ENCODE measurements around the gene HLA-DRB5. TPM values are rescaled to one million over a fixed set of nuclear protein-coding genes. Genes with fewer than 3 reads are reported as not detected.
A peak's percentile ranks its signal among the peaks of the same experiment; 100 is the strongest.
"Not testable (repeated sequence)": the region's sequence is repeated elsewhere in the genome, so short reads cannot be mapped to it uniquely, and the experiment has no call there.

Gene HLA-DRB5
- total RNA-seq: 10 to 100 TPM; 15.9 to 53.6 TPM

GRCh38 chr6:32529697-32530430, at the start of gene HLA-DRB5:
Gene HLA-DRB5, minus strand, starts transcription at chr6:32530287. Its CDS starts 63 bp downstream, at chr6:32530224.
- H3K36me3 Mint-ChIP-seq: no peaks in the 10 kb centered on the region
- ATAC-seq (peak; percentile 65 to 87), DNase-seq (ENCODE audit: low spot score) (no peak)
- peaks cover 9 to 18% of the 10 kb centered on the region in 2 donors for H3K4me1 Mint-ChIP-seq (ENCODE audit: low read depth in 2 of 2)
- peak within 1 kb of the TSS; percentile 87 for H3K4me3 Mint-ChIP-seq
- H3K27me3 Mint-ChIP-seq: peaks cover 0 to 6% of the 10 kb centered on the region in 2 donors
- peak within 1 kb of the TSS in 1 of 2 donors; percentile 86 for H3K27ac Mint-ChIP-seq
- H3K9me3 Mint-ChIP-seq: no peaks in the 10 kb centered on the region

GRCh38 chr6:32578962-32579361, 48.9 kb upstream of the HLA-DRB5 start:
- no peak for ATAC-seq
- H3K4me3 Mint-ChIP-seq: peak overlapping the region; percentile 36
- no peaks in the 10 kb centered on the region for H3K27me3 Mint-ChIP-seq
- no peaks in the 10 kb centered on the region for H3K9me3 Mint-ChIP-seq
- peaks cover 0 to 16% of the 10 kb centered on the region in 2 donors for H3K4me1 Mint-ChIP-seq (ENCODE audit: low read depth in 2 of 2)
- DNase-seq (ENCODE audit: low spot score): no peak
- no peak overlapping the region for H3K27ac Mint-ChIP-seq
- peaks cover 19% of the 10 kb centered on the region for H3K36me3 Mint-ChIP-seq

GRCh38 chr6:32577493-32577892, 47.4 kb upstream of the HLA-DRB5 start:
- not testable (repeated sequence) for H3K27me3 Mint-ChIP-seq; H3K9me3 Mint-ChIP-seq; DNase-seq (ENCODE audit: low spot score); H3K4me3 Mint-ChIP-seq; ATAC-seq; H3K27ac Mint-ChIP-seq
- H3K36me3 Mint-ChIP-seq: peaks cover 19% of the 10 kb centered on the region
- H3K4me1 Mint-ChIP-seq (ENCODE audit: low read depth in 2 of 2): peaks cover 0 to 10% of the 10 kb centered on the region in 2 donors

GRCh38 chr6:32576250-32576649, 46.2 kb upstream of the HLA-DRB5 start:
- Mint-ChIP-seq H3K27ac (no peak overlapping the region), H3K27me3 (no peaks in the 10 kb centered on the region), H3K9me3 (no peaks in the 10 kb centered on the region), H3K36me3 (peaks cover 7% of the 10 kb centered on the region), H3K4me3 (no peak overlapping the region), H3K4me1 (ENCODE audit: low read depth in 2 of 2) (peaks cover 0 to 10% of the 10 kb centered on the region in 2 donors)
- ATAC-seq: no peak
- no peak for DNase-seq (ENCODE audit: low spot score)

GRCh38 chr6:32570363-32570905, 40.3 kb upstream of the HLA-DRB5 start:
- Mint-ChIP-seq H3K27me3 (peaks cover 0 to 4% of the 10 kb centered on the region in 2 donors), H3K27ac (no peak overlapping the region), H3K4me1 (ENCODE audit: low read depth in 2 of 2) (peaks cover 6 to 14% of the 10 kb centered on the region in 2 donors), H3K36me3 (no peaks in the 10 kb centered on the region), H3K4me3 (no peak overlapping the region), H3K9me3 (no peaks in the 10 kb centered on the region)
- DNase-seq (ENCODE audit: low spot score) (no peak), ATAC-seq (no peak)

GRCh38 chr6:32568561-32568960, 38.5 kb upstream of the HLA-DRB5 start:
- ATAC-seq (no peak), DNase-seq (ENCODE audit: low spot score) (no peak)
- Mint-ChIP-seq H3K36me3 (no peaks in the 10 kb centered on the region), H3K4me3 (peak overlapping the region; percentile 59), H3K4me1 (ENCODE audit: low read depth in 2 of 2) (peaks cover 6 to 14% of the 10 kb centered on the region in 2 donors), H3K27ac (peak overlapping the region; percentile 76 to 86), H3K27me3 (peaks cover 0 to 4% of the 10 kb centered on the region in 2 donors), H3K9me3 (no peaks in the 10 kb centered on the region)

GRCh38 chr6:32566957-32567356, 36.9 kb upstream of the HLA-DRB5 start:
- no peak overlapping the region for H3K27ac Mint-ChIP-seq
- peaks cover 6 to 14% of the 10 kb centered on the region in 2 donors for H3K4me1 Mint-ChIP-seq (ENCODE audit: low read depth in 2 of 2)
- peaks cover 6% of the 10 kb centered on the region in 2 donors for H3K27me3 Mint-ChIP-seq
- no peaks in the 10 kb centered on the region for H3K9me3 Mint-ChIP-seq
- no peaks in the 10 kb centered on the region for H3K36me3 Mint-ChIP-seq
- no peak for DNase-seq (ENCODE audit: low spot score)
- H3K4me3 Mint-ChIP-seq: no peak overlapping the region
- ATAC-seq: no peak

GRCh38 chr6:32565511-32565910, 35.4 kb upstream of the HLA-DRB5 start:
- H3K4me3 Mint-ChIP-seq: no peak overlapping the region
- H3K4me1 Mint-ChIP-seq (ENCODE audit: low read depth in 2 of 2): peaks cover 6 to 14% of the 10 kb centered on the region in 2 donors
- no peaks in the 10 kb centered on the region for H3K9me3 Mint-ChIP-seq
- no peak overlapping the region for H3K27ac Mint-ChIP-seq
- ATAC-seq (no peak), DNase-seq (ENCODE audit: low spot score) (no peak)
- peaks cover 8% of the 10 kb centered on the region in 2 donors for H3K27me3 Mint-ChIP-seq
- no peaks in the 10 kb centered on the region for H3K36me3 Mint-ChIP-seq

- ATAC-seq: no peak
- H3K4me3 Mint-ChIP-seq: no peak overlapping the region
- H3K36me3 Mint-ChIP-seq: no peaks in the 10 kb centered on the region
- no peaks in the 10 kb centered on the region for H3K9me3 Mint-ChIP-seq
- H3K27me3 Mint-ChIP-seq: peaks cover 4 to 8% of the 10 kb centered on the region in 2 donors
- peaks cover 0 to 5% of the 10 kb centered on the region in 2 donors for H3K4me1 Mint-ChIP-seq (ENCODE audit: low read depth in 2 of 2)
- no peak overlapping the region for H3K27ac Mint-ChIP-seq
- DNase-seq (ENCODE audit: low spot score): no peak
These were observed 32.9 kb upstream of the HLA-DRB5 start for GRCh38 chr6:32562940-32563339.

GRCh38 chr6:32559747-32560146, 29.7 kb upstream of the HLA-DRB5 start:
- no peaks in the 10 kb centered on the region for H3K36me3 Mint-ChIP-seq
- no peaks in the 10 kb centered on the region for H3K9me3 Mint-ChIP-seq
- H3K4me1 Mint-ChIP-seq (ENCODE audit: low read depth in 2 of 2): peaks cover 0 to 5% of the 10 kb centered on the region in 2 donors
- no peak overlapping the region for H3K4me3 Mint-ChIP-seq
- DNase-seq (ENCODE audit: low spot score): no peak
- peaks cover 8 to 10% of the 10 kb centered on the region in 2 donors for H3K27me3 Mint-ChIP-seq
- no peak overlapping the region for H3K27ac Mint-ChIP-seq
- no peak for ATAC-seq

GRCh38 chr6:32558426-32559057, 28.5 kb upstream of the HLA-DRB5 start:
- Mint-ChIP-seq H3K4me1 (ENCODE audit: low read depth in 2 of 2) (peaks cover 3 to 5% of the 10 kb centered on the region in 2 donors), H3K36me3 (no peaks in the 10 kb centered on the region), H3K27me3 (peaks cover 8 to 10% of the 10 kb centered on the region in 2 donors), H3K9me3 (no peaks in the 10 kb centered on the region), H3K4me3 (no peak overlapping the region), H3K27ac (no peak overlapping the region)
- no peak for ATAC-seq
- DNase-seq (ENCODE audit: low spot score): no peak

- Mint-ChIP-seq H3K27me3 (peaks cover 0 to 6% of the 10 kb centered on the region in 2 donors), H3K36me3 (no peaks in the 10 kb centered on the region), H3K27ac (no peak overlapping the region), H3K4me1 (ENCODE audit: low read depth in 2 of 2) (peaks cover 5 to 7% of the 10 kb centered on the region in 2 donors), H3K9me3 (no peaks in the 10 kb centered on the region), H3K4me3 (no peak overlapping the region)
- ATAC-seq: no peak
- no peak for DNase-seq (ENCODE audit: low spot score)
These were observed 24.3 kb upstream of the HLA-DRB5 start for GRCh38 chr6:32554116-32554965.

GRCh38 chr6:32553037-32553742, 23.1 kb upstream of the HLA-DRB5 start:
- H3K27ac Mint-ChIP-seq: no peak overlapping the region

More at GRCh38 chr6:32553037-32553742, 23.1 kb upstream of the HLA-DRB5 start:
- DNase-seq (ENCODE audit: low spot score) (no peak), ATAC-seq (no peak)
- Mint-ChIP-seq H3K4me3 (no peak overlapping the region), H3K4me1 (ENCODE audit: low read depth in 2 of 2) (peaks cover 0 to 7% of the 10 kb centered on the region in 2 donors), H3K9me3 (no peaks in the 10 kb centered on the region), H3K27me3 (peaks cover 0 to 6% of the 10 kb centered on the region in 2 donors), H3K36me3 (no peaks in the 10 kb centered on the region)
